ENCODE data around the gene C6orf132.
A peak's percentile ranks its signal among the peaks of the same experiment; 100 is the strongest.

Gene C6orf132

GRCh38 chr6:42140032-42140431 is 2.4 kb downstream of the C6orf132 start (continued):
- TF ChIP-seq ZNF140 (tag by site-specific recombination; IDR thresholded peaks at IDR 0.05) (no peak), ZNF23 (tag by site-specific recombination; IDR thresholded peaks at IDR 0.05; ENCODE audit: borderline replicate concordance) (no peak), ZNF843 (tag by site-specific recombination; IDR thresholded peaks at IDR 0.05) (no peak), ZNF202 (tag by site-specific recombination; IDR thresholded peaks at IDR 0.05; ENCODE audit: borderline replicate concordance) (no peak), ZBTB8A (tag by site-specific recombination; IDR thresholded peaks at IDR 0.05) (no peak)

DNA sequence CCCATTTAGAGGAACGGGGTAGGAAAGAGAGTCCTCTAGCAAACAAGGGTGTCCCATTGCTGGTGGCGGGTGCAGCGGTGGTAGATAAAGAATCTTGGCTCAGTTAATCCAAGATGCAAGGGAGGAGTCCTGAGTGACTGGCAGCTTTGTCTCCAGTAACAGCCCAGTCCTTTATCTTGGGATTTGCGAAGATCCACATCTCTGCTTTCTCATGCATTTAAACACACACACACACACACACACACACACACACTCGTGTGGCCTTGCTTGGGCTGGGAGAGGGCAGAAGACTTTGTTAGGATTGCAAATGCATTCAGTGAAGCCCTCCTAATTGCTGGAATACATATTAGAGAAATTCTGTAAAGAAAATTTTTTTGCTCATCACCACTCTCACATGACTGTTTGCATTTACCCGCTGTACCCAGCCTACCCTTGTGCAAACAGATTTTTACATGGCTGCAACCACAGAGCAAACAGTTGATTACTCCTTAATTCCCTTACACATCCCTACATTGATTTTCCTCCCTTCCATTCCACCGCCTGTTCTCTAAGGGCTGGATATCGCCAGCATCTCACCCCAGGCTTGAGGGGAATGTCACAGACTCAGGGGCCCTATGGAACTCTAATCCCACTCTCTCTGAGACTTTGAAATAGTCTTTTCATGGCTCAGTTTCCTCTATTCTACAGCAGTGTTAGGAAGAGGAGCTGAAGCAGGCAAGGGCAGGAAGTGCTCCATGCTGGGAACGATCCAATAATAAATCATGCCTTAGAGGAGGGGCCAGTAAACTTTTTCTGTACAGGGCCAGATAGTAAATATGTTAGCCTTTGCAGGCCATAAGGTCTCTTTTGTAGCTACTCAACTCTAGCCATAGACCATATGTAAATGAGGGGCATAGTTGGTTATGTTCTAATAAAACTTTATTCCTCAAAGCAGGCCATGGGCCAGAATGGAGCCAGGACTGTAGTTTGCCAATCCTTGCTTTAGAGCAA is 3.5 kb downstream of the C6orf132 start:
- peak overlapping the region; percentile 45 for H3K27ac ChIP-seq (ENCODE audit: extremely low read depth, low read depth, low read length)
- ChIA-PET CTCF (interaction anchor here (0.7 kb wide), 1 partner anchor 43 kb away, joined by 3 read pairs; no protein-coding TSS in a partner anchor), POLR2A (interaction anchor here (0.6 to 1.3 kb wide), 3 partner anchors 12 to 244 kb away, joined by 3 read pairs; partner anchors contain the start of gene USP49)
- no peaks in the 10 kb centered on the region for H3K36me3 ChIP-seq (ENCODE audit: control insufficient read depth in 2 of 2, insufficient read depth in 1 of 2, low read length in 2 of 2)
- peaks cover 25% of the 10 kb centered on the region for H3K4me1 ChIP-seq (ENCODE audit: control insufficient read depth, insufficient read depth, low read length)
- no peaks in the 10 kb centered on the region for H3K9me3 ChIP-seq (ENCODE audit: control insufficient read depth, insufficient read depth, low read depth, low read length)
- H3K4me3 ChIP-seq (ENCODE audit: low read depth, low read length), result no peak overlapping the region
- no peak for TF ChIP-seq ZNF202 (tag by site-specific recombination; IDR thresholded peaks at IDR 0.05; ENCODE audit: borderline replicate concordance)
- no peak for TF ChIP-seq ZNF664 (tag by site-specific recombination; IDR thresholded peaks at IDR 0.05)
- no peak for TF ChIP-seq ZNF571 (tag by site-specific recombination; IDR thresholded peaks at IDR 0.05)
- TF ChIP-seq, protein P1, sequence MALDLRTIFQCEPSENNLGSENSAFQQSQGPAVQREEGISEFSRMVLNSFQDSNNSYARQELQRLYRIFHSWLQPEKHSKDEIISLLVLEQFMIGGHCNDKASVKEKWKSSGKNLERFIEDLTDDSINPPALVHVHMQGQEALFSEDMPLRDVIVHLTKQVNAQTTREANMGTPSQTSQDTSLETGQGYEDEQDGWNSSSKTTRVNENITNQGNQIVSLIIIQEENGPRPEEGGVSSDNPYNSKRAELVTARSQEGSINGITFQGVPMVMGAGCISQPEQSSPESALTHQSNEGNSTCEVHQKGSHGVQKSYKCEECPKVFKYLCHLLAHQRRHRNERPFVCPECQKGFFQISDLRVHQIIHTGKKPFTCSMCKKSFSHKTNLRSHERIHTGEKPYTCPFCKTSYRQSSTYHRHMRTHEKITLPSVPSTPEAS (tag by site-specific recombination; IDR thresholded peaks at IDR 0.05), result peak; percentile 60
- no peak for TF ChIP-seq OVOL3 (tag by site-specific recombination; IDR thresholded peaks at IDR 0.05)
- TF ChIP-seq ZSCAN16 (tag by site-specific recombination; IDR thresholded peaks at IDR 0.05), result no peak
- no peak for TF ChIP-seq SETDB1 (IDR thresholded peaks at IDR 0.05; ENCODE audit: insufficient read length, low read length)
- TF ChIP-seq, protein P2, sequence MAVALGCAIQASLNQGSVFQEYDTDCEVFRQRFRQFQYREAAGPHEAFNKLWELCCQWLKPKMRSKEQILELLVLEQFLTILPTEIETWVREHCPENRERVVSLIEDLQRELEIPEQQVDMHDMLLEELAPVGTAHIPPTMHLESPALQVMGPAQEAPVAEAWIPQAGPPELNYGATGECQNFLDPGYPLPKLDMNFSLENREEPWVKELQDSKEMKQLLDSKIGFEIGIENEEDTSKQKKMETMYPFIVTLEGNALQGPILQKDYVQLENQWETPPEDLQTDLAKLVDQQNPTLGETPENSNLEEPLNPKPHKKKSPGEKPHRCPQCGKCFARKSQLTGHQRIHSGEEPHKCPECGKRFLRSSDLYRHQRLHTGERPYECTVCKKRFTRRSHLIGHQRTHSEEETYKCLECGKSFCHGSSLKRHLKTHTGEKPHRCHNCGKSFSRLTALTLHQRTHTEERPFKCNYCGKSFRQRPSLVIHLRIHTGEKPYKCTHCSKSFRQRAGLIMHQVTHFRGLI (tag by site-specific recombination; IDR thresholded peaks at IDR 0.05), result no peak
- TF ChIP-seq, protein P3, sequence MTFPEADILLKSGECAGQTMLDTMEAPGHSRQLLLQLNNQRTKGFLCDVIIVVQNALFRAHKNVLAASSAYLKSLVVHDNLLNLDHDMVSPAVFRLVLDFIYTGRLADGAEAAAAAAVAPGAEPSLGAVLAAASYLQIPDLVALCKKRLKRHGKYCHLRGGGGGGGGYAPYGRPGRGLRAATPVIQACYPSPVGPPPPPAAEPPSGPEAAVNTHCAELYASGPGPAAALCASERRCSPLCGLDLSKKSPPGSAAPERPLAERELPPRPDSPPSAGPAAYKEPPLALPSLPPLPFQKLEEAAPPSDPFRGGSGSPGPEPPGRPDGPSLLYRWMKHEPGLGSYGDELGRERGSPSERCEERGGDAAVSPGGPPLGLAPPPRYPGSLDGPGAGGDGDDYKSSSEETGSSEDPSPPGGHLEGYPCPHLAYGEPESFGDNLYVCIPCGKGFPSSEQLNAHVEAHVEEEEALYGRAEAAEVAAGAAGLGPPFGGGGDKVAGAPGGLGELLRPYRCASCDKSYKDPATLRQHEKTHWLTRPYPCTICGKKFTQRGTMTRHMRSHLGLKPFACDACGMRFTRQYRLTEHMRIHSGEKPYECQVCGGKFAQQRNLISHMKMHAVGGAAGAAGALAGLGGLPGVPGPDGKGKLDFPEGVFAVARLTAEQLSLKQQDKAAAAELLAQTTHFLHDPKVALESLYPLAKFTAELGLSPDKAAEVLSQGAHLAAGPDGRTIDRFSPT (tag by site-specific recombination; IDR thresholded peaks at IDR 0.05), result no peak
- TF ChIP-seq PBX3 (CRISPR knock-in tag; IDR thresholded peaks at IDR 0.05), result no peak
- TF ChIP-seq SP7 (tag by site-specific recombination; IDR thresholded peaks at IDR 0.05), result peak; percentile 49
- TF ChIP-seq WT1 (tag by site-specific recombination; IDR thresholded peaks at IDR 0.05), result peak; percentile 94
- no peak for TF ChIP-seq ZNF174 (tag by site-specific recombination; IDR thresholded peaks at IDR 0.05)
- TF ChIP-seq ZBTB8A (tag by site-specific recombination; IDR thresholded peaks at IDR 0.05), result no peak
- no peak for TF ChIP-seq OSR2 (tag by site-specific recombination; IDR thresholded peaks at IDR 0.05)
- TF ChIP-seq FEZF1 (tag by site-specific recombination; IDR thresholded peaks at IDR 0.05), result peak; percentile 39; the same call in 1 of the 2 replicates
- TF ChIP-seq ZNF560 (tag by site-specific recombination; IDR thresholded peaks at IDR 0.05; ENCODE audit: borderline replicate concordance), result no peak
- peak; percentile 43; the same call in 1 of the 2 replicates for TF ChIP-seq ZEB2 (tag by site-specific recombination; IDR thresholded peaks at IDR 0.05)
- no peak for TF ChIP-seq ZNF624 (tag by site-specific recombination; IDR thresholded peaks at IDR 0.05)
- TF ChIP-seq ZNF324 (tag by site-specific recombination; IDR thresholded peaks at IDR 0.05), result no peak
- TF ChIP-seq ZBTB44 (tag by site-specific recombination; IDR thresholded peaks at IDR 0.05), result 0 out of 2 replicates have a peak, but pooled peaks have one; percentile 2
- no peak for TF ChIP-seq GLIS2 (tag by site-specific recombination; IDR thresholded peaks at IDR 0.05)
- TF ChIP-seq ZBTB48 (tag by site-specific recombination; IDR thresholded peaks at IDR 0.05), result no peak
- no peak for TF ChIP-seq ZNF629 (tag by site-specific recombination; IDR thresholded peaks at IDR 0.05)
- peak; percentile 41; the same call in 1 of the 2 replicates for TF ChIP-seq ZNF184 (tag by site-specific recombination; IDR thresholded peaks at IDR 0.05)
- peak; percentile 19; the same call in 1 of the 2 replicates for TF ChIP-seq SP2 (tag by site-specific recombination; IDR thresholded peaks at IDR 0.05)
